HepG2 (cell line): Measurements from ENCODE around the gene PARP2. TPM values are rescaled to one million over a fixed set of nuclear protein-coding genes. Genes with fewer than 3 reads are reported as not detected.

Experiments
- ATAD3A ChIP-seq: sonication (generic); formaldehyde crosslinking; IDR thresholded peaks from 2 replicates; pipeline ENCODE4 v1.4.0; 2020; ENCODE audit warnings: missing genetic modification reagents
- ATF4 ChIP-seq, 2 experiments: fragments of 450-650 bp in 1 of 2; sonication (generic) in 1 of 2; formaldehyde crosslinking; IDR thresholded peaks; 2 replicates each; pipeline versions ENCODE4 v1.5.0 to v1.8.0; 2020 to 2022; ENCODE audit warnings: mild to moderate bottlenecking in 1 of 2, missing genetic modification reagents in 1 of 2
- DNMT3B ChIP-seq: conservative IDR thresholded peaks from 2 replicates; pipeline ENCODE4 v1.6.1; 2016; ENCODE audit warnings: missing biosample characterization, control low read depth
- DPF2 ChIP-seq: sonication (generic); formaldehyde crosslinking; IDR thresholded peaks from 2 replicates; pipeline ENCODE4 v1.4.0; 2020; ENCODE audit warnings: mild to moderate bottlenecking, low read depth, missing genetic modification reagents, borderline replicate concordance
- GATAD2A ChIP-seq: IDR thresholded peaks from 2 replicates; pipeline ENCODE4 v1.6.1; 2016
- HNRNPK ChIP-seq: fragments of 200-400 bp; formaldehyde crosslinking; IDR thresholded peaks from 2 replicates; pipeline ENCODE4 v1.6.1; 2018; ENCODE audit warnings: low read length, low read depth, moderate library complexity, mild to moderate bottlenecking; ENCODE audit not compliant: poor library complexity, severe bottlenecking
- HOXA3 ChIP-seq: sonication (generic); formaldehyde crosslinking; IDR thresholded peaks from 2 replicates; pipeline ENCODE4 v1.5.0; 2020; ENCODE audit warnings: missing genetic modification reagents
- KAT7 ChIP-seq: IDR thresholded peaks from 2 replicates; pipeline ENCODE4 v1.6.1; 2018; ENCODE audit warnings: borderline replicate concordance, missing compliant biosample characterization
- MNT ChIP-seq: fragments of 450-650 bp; IDR thresholded peaks from 2 replicates; pipeline ENCODE4 v1.6.1; 2016
- PAF1 ChIP-seq: IDR thresholded peaks from 2 replicates; pipeline ENCODE4 v1.6.1; 2016; ENCODE audit warnings: missing genetic modification reagents, missing compliant biosample characterization
- PTBP1 ChIP-seq: fragments of 200-400 bp; formaldehyde crosslinking; IDR thresholded peaks from 2 replicates; pipeline ENCODE4 v1.6.1; 2018; ENCODE audit warnings: low read length, low read depth; ENCODE audit not compliant: poor library complexity, severe bottlenecking
- RBM39 ChIP-seq: fragments of 200-400 bp; formaldehyde crosslinking; IDR thresholded peaks from one replicate; pipeline ENCODE4 v1.6.1; 2018; ENCODE audit warnings: antibody characterized with exemption, mild to moderate bottlenecking, low read depth, low read length; ENCODE audit not compliant: poor library complexity, severe bottlenecking
- RFX5 ChIP-seq: IDR thresholded peaks from 2 replicates; pipeline ENCODE4 v1.6.1; 2011; ENCODE audit warnings: low read depth, low read length, improper control_type of control experiment
- RORA ChIP-seq: sonication (generic); formaldehyde crosslinking; IDR thresholded peaks from 2 replicates; pipeline ENCODE4 v1.5.0; 2020; ENCODE audit warnings: mild to moderate bottlenecking, missing genetic modification reagents, moderate library complexity
- THRA ChIP-seq: sonication (generic); formaldehyde crosslinking; IDR thresholded peaks from 2 replicates; pipeline ENCODE4 v1.4.0; 2020; ENCODE audit warnings: missing genetic modification reagents, borderline replicate concordance
- TP53 ChIP-seq: sonication (generic); formaldehyde crosslinking; conservative IDR thresholded peaks from 2 replicates; pipeline ENCODE4 v1.4.0; 2020; ENCODE audit warnings: missing genetic modification reagents
- ZNF143 ChIP-seq: sonication (generic); formaldehyde crosslinking; IDR thresholded peaks from 2 replicates; pipeline ENCODE4 v1.4.0; 2020; ENCODE audit warnings: missing genetic modification reagents
- ZNF503 ChIP-seq: sonication (generic); formaldehyde crosslinking; IDR thresholded peaks from 2 replicates; pipeline ENCODE4 v1.4.0; 2020; ENCODE audit warnings: missing genetic modification reagents
- ZNF556 ChIP-seq: sonication (generic); formaldehyde crosslinking; IDR thresholded peaks from 2 replicates; pipeline ENCODE4 v1.4.0; 2020; ENCODE audit warnings: mild to moderate bottlenecking, missing genetic modification reagents, borderline replicate concordance
- ZNF672 ChIP-seq: sonication (generic); formaldehyde crosslinking; IDR thresholded peaks from 2 replicates; pipeline ENCODE4 v1.8.1; 2022; ENCODE audit warnings: missing genetic modification reagents
- ZNF710 ChIP-seq: sonication (generic); formaldehyde crosslinking; IDR thresholded peaks from 2 replicates; pipeline ENCODE4 v1.5.0; 2020; ENCODE audit warnings: mild to moderate bottlenecking, missing genetic modification reagents, borderline replicate concordance
- ZNF781 ChIP-seq: sonication (generic); formaldehyde crosslinking; IDR thresholded peaks from 2 replicates; pipeline ENCODE4 v1.5.1; 2020; ENCODE audit warnings: borderline replicate concordance, mild to moderate bottlenecking, missing genetic modification reagents; ENCODE audit errors: not compliant biosample characterization
- polyA plus RNA-seq, 8 experiments: library from polyadenylated mRNA; depleted of rRNA in 3 of 8; stranded (reverse) in 7 of 8; unstranded in 1 of 8; fragments of >200 nt; fragmentation: Illumina TruSeq in 4 of 8; extraction: Trizol in 4 of 8; gene quantifications; 2 replicates each; pipeline versions ENCODE4 v1.2.1 to v1.2.3, GENCODE V29; 2011 to 2016; ENCODE audit warnings: low read depth in 4 of 8, missing spikeins in 1 of 8, mixed read lengths in 1 of 8; ENCODE audit not compliant: insufficient read depth in 1 of 8
- total RNA-seq, 5 experiments: library from RNA; depleted of rRNA; stranded (reverse); fragments of >200 nt; fragmentation: Illumina TruSeq; extraction: Trizol; gene quantifications; 2 replicates each; pipeline ENCODE4 v1.2.3, GENCODE V29; 2016; ENCODE audit warnings: low read depth in 1 of 5

The PARP2 gene
- total and polyA plus RNA-seq, 2 of the 13 experiments (the other 11 are each of a cell fraction or from before 2014, with no cell fraction given) = 37.3 to 38.4 TPM

GRCh38 chr14:20332788-20333493 lies 10.5 kb upstream of the PARP2 start, which contains the start of gene CCNB1IP1 (continued):
- no peak for TF ChIP-seq DNMT3B
- TF ChIP-seq PAF1 (CRISPR knock-in tag) = no peak
- peak; percentile 2; the same call in 1 of the 2 replicates for TF ChIP-seq HOXA3 (CRISPR knock-in tag)
- TF ChIP-seq GATAD2A (CRISPR knock-in tag) = peak; percentile 38; the same call in 1 of the 2 replicates
- no peak for TF ChIP-seq ATAD3A (CRISPR knock-in tag)
- no peak for TF ChIP-seq PTBP1
- no peak for TF ChIP-seq ZNF710 (CRISPR knock-in tag)
- peak; percentile 24; the same call in 1 of the 2 replicates for TF ChIP-seq THRA
- TF ChIP-seq ZNF781 = peak; percentile 56
- TF ChIP-seq ZNF143 (CRISPR knock-in tag) = no peak
- TF ChIP-seq KAT7 (CRISPR knock-in tag) = 0 out of 2 replicates have a peak, but pooled peaks have one; percentile 13
- TF ChIP-seq ZNF503 (CRISPR knock-in tag) = no peak
- no peak for TF ChIP-seq ZNF672 (CRISPR knock-in tag)
- no peak for TF ChIP-seq RFX5
- no peak for TF ChIP-seq DPF2 (CRISPR knock-in tag)
- peak; percentile 64 for TF ChIP-seq MNT
- TF ChIP-seq ATF4 (CRISPR knock-in tag; IDR thresholded peaks at IDR 0.05) = peak in 1 of 2 experiments; percentile 64; a peak in 2 of 4 replicates
- no peak for TF ChIP-seq HNRNPK
- TF ChIP-seq ZNF556 (CRISPR knock-in tag) = no peak; the same call in 1 of the 2 replicates
- TF ChIP-seq RORA = no peak
- no peak for TF ChIP-seq RBM39
- no peak for TF ChIP-seq TP53 (CRISPR knock-in tag)
